ENCODE results near the gene KRTDAP.
"Not testable (repeated sequence)": the region's sequence is repeated elsewhere in the genome, so short reads cannot be mapped to it uniquely, and the experiment has no call there.

The KRTDAP gene

GRCh38 chr19:35483089-35483488 lies 7.2 kb downstream of the KRTDAP start:
- no peak for DNase-seq

GRCh38 chr19:35478794-35479677 lies 11.2 kb downstream of the KRTDAP start:
- DNase-seq = no peak

- no peak for DNase-seq
Measured at GRCh38 chr19:35476149-35476548, 14.1 kb downstream of the KRTDAP start.

GRCh38 chr19:35474594-35474993 lies 15.7 kb downstream of the KRTDAP start:
- DNase-seq = not testable (repeated sequence)

- DNase-seq = no peak
Measured at GRCh38 chr19:35474104-35474503, 16.2 kb downstream of the KRTDAP start.

- no peak for DNase-seq
Measured at GRCh38 chr19:35471946-35472345, 18.3 kb downstream of the KRTDAP start.

- DNase-seq = not testable (repeated sequence)
Measured at GRCh38 chr19:35471075-35471474, 19.2 kb downstream of the KRTDAP start.

GRCh38 chr19:35470128-35470527 lies 20.1 kb downstream of the KRTDAP start:
- no peak for DNase-seq

GRCh38 chr19:35468637-35469036 lies 21.6 kb downstream of the KRTDAP start:
- no peak for DNase-seq

GRCh38 chr19:35466259-35466658 lies 24.0 kb downstream of the KRTDAP start:
- no peak for DNase-seq

GRCh38 chr19:35462956-35463355 lies 27.3 kb downstream of the KRTDAP start:
- DNase-seq = not testable (repeated sequence)

- no peak for DNase-seq
Measured at GRCh38 chr19:35462476-35462953, 27.7 kb downstream of the KRTDAP start.

- not testable (repeated sequence) for DNase-seq
Measured at GRCh38 chr19:35461788-35462187, 28.5 kb downstream of the KRTDAP start.

- DNase-seq = no peak
Measured at GRCh38 chr19:35461060-35461459, 29.2 kb downstream of the KRTDAP start.

- DNase-seq = no peak
Measured at GRCh38 chr19:35460608-35461007, 29.7 kb downstream of the KRTDAP start.

GRCh38 chr19:35459414-35460082 lies 30.7 kb downstream of the KRTDAP start:
- DNase-seq = no peak

GRCh38 chr19:35458731-35459391 lies 31.4 kb downstream of the KRTDAP start:
- DNase-seq = no peak

- DNase-seq = no peak
Measured at GRCh38 chr19:35458192-35458591, 32.1 kb downstream of the KRTDAP start.

- DNase-seq = no peak
Measured at GRCh38 chr19:35457173-35457572, 33.1 kb downstream of the KRTDAP start.

- no peak for DNase-seq
Measured at GRCh38 chr19:35455616-35456201, 34.6 kb downstream of the KRTDAP start.

- DNase-seq = no peak
Measured at GRCh38 chr19:35454663-35455062, 35.6 kb downstream of the KRTDAP start.

GRCh38 chr19:35451338-35452096 lies 38.7 kb downstream of the KRTDAP start:
- DNase-seq = no peak
